Nephron progenitor cell (in vitro differentiated cells): ENCODE data around the gene ANKRD18B.
"Not testable (repeated sequence)": the region's sequence is repeated elsewhere in the genome, so short reads cannot be mapped to it uniquely, and the experiment has no call there.

Experiments
- DNase-seq: peaks from one replicate; pipeline ENCODE4 v3.0.0; 2021
- H3K27ac Mint-ChIP-seq: 2 replicates; pipeline ENCODE4 v1.8.0; 2021; ENCODE audit warnings: mild to moderate bottlenecking, moderate library complexity, mixed read lengths
- H3K27me3 Mint-ChIP-seq: 2 replicates; pipeline ENCODE4 v1.8.0; 2021; ENCODE audit warnings: mild to moderate bottlenecking, low read depth, mixed read lengths; ENCODE audit not compliant: poor library complexity
- H3K36me3 Mint-ChIP-seq: 2 replicates; pipeline ENCODE4 v1.8.0; 2021; ENCODE audit warnings: low read depth, mixed read lengths
- H3K4me1 Mint-ChIP-seq: 2 replicates; pipeline ENCODE4 v1.8.0; 2021; ENCODE audit warnings: mixed read lengths
- H3K4me3 Mint-ChIP-seq: 2 replicates; pipeline ENCODE4 v1.8.0; 2021; ENCODE audit warnings: mild to moderate bottlenecking, moderate library complexity, mixed read lengths
- H3K9me3 Mint-ChIP-seq: 2 replicates; pipeline ENCODE4 v1.8.0; 2021; ENCODE audit warnings: mild to moderate bottlenecking, moderate library complexity, mixed read lengths

The ANKRD18B gene

DNA sequence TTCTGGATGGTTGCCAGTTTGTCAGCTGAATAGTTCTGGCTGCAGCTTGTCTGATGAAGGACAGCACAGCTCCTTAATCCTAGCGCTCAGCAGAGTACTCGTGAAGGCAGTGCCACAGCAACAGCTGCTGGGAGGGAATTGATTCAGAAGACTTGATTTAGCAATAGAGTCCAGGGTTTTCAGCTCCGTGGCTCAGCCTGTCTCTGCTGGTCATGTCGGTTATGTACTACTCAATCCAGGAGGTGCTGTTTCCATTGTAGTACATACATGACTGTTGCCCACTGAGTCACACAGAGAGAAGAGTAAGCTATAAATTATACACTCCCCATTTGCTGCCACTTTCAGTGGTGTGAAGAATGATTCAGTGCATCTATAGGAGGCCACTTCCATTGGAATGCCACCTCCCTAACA lies 28.3 kb downstream of the ANKRD18B start:
- H3K4me1 Mint-ChIP-seq, DNase-seq, H3K9me3 Mint-ChIP-seq, H3K4me3 Mint-ChIP-seq, H3K27me3 Mint-ChIP-seq, H3K27ac Mint-ChIP-seq: not testable (repeated sequence)
- peaks cover 27% of the 10 kb centered on the region for H3K36me3 Mint-ChIP-seq

DNA sequence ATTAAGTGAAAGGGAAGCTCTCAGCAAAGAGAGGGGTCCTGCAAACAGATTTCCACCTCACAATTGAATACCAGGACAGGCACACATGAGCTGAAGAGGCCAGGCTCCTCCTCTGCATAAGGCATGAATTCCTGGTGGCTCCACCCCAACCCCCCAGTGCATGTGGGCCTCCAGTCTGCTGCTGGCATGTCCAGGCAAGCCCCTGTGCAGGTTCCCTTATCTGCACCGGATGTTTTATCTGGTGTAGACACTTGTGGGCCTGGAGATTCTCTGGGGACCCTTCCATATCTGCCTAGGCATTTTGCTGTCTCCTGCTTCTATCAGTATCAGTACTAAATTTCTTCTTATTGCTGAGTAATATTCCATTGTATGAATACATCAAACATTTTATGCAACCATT lies 36.2 kb downstream of the ANKRD18B start:
- H3K36me3 Mint-ChIP-seq, result peaks cover 10% of the 10 kb centered on the region
- not testable (repeated sequence) for H3K4me1 Mint-ChIP-seq, DNase-seq, H3K4me3 Mint-ChIP-seq, H3K27ac Mint-ChIP-seq, H3K9me3 Mint-ChIP-seq, H3K27me3 Mint-ChIP-seq

DNA sequence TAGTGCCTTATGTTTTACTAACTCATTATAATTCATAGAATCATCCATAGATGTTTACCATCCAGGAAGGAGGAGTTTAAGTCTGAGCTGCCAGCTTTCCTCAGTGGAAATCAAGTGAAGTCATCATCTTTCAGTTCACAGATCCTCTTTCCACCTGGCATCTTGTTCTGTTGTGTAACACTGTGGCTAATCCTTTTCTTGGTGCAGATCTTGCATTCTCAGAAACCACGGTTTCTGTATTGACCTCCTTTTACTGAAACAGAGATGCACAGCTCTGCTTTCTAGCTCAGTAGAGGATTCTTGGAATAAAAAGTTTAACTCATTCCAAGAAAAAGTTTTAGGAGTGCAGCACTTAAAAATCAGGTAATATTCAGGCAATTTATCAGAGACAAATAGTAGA lies 38.1 kb downstream of the ANKRD18B start:
- peaks cover 10% of the 10 kb centered on the region for H3K36me3 Mint-ChIP-seq
- not testable (repeated sequence) for DNase-seq, H3K4me3 Mint-ChIP-seq, H3K27me3 Mint-ChIP-seq, H3K9me3 Mint-ChIP-seq, H3K27ac Mint-ChIP-seq, H3K4me1 Mint-ChIP-seq

DNA sequence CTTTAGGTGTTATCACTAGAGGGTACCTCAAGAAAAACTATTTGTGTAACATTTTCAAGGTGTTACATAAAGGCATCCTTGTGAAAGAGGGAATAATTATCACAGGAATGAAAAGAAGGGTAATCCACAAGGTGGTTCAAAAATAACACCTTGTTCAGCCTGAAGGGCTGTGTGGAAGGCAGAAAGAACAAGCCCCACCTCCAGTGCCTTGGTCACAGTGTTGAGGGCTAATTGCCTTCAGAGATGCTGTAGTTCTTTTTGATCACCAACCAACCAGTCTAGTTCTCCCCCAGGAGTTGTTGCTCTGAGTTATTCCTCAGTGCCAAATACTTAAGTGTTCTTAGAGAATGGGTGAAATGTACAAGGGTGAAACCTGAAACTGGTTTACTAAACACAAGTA lies 43.7 kb downstream of the ANKRD18B start:
- H3K4me1 Mint-ChIP-seq, H3K27me3 Mint-ChIP-seq, H3K9me3 Mint-ChIP-seq, DNase-seq, H3K4me3 Mint-ChIP-seq, H3K27ac Mint-ChIP-seq: not testable (repeated sequence)
- H3K36me3 Mint-ChIP-seq, result peaks cover 16% of the 10 kb centered on the region

DNA sequence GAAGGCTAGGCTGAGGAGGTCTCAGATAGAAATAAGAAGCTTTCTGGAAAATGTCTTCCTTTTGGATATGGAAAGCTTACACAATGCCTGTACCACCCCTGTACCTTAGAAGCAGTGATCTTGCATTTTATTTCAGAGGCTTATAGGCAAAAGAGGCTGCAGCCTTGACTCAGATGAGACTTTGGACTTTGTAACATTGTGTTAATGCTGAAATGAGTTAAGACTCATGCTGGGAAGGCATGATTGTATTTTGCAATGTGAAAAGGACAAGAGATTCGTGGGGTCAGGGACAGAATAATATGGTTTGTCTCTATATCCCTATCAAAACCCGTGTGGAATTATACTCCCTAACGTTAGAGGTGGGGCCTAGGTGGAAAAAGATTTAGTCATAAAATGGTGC lies 53.7 kb downstream of the ANKRD18B start:
- not testable (repeated sequence) for H3K27me3 Mint-ChIP-seq, H3K36me3 Mint-ChIP-seq, H3K9me3 Mint-ChIP-seq, H3K27ac Mint-ChIP-seq, H3K4me3 Mint-ChIP-seq, DNase-seq, H3K4me1 Mint-ChIP-seq

DNA sequence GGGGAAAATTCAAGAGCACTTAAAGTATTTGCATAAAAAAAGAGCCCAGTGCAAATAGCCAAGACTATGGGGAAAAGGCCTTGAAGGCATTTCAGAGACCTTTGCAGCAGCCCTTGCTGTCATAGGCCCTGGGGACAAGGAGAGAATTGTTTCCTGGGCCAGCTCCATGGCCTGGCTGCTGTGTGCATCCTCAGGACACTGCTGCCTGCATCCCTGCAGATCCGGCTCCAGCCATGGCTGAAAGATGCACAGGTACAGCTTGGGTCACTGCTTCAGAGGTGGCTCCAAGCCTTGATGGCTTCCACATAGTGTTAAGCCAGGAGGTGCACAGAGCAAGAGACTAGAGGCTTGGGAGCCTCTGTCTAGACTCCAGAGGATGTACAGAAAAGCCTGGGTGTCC lies 55.9 kb downstream of the ANKRD18B start:
- not testable (repeated sequence) for H3K27me3 Mint-ChIP-seq, DNase-seq, H3K4me3 Mint-ChIP-seq, H3K36me3 Mint-ChIP-seq, H3K4me1 Mint-ChIP-seq, H3K27ac Mint-ChIP-seq, H3K9me3 Mint-ChIP-seq

DNA sequence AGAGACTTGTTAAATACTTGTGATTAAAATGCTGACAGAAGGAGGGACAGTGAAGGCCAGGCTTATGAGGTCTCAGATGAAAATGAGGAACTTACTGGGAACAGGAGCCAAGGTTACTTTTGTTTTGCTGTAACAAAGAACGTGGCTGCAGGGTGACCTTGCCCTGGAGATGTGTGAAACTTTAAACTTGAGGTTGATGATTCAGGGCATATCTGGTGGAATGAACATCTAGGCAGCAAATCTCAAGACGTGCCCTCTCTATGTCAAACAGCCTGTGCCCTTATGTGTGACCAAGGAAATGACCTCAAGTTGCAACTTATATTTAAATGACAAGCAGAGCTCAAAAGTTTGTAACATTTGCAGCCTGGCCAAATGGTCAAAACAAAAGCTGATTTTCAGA lies 58.6 kb downstream of the ANKRD18B start:
- not testable (repeated sequence) for DNase-seq, H3K36me3 Mint-ChIP-seq, H3K27ac Mint-ChIP-seq, H3K27me3 Mint-ChIP-seq, H3K4me3 Mint-ChIP-seq, H3K9me3 Mint-ChIP-seq, H3K4me1 Mint-ChIP-seq

DNA sequence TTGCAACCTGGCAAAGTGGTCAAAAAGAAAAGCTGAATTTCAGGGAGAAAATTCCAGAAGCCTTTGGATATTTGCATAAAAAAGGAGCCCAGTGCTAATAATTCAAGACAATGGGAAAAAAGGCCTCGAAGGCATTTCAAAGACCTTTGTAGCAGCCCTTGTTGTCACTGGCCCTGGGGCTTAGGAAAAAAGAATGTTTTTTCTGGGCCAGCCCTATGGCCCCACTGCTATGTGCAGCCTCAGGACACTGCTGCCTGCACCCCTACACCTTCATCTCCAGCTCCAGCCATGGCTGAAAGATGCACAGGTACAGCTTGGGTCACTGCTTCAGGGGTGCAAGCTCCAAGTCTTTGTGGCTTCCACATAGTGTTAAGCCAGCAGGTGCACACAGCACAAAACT lies 62.1 kb downstream of the ANKRD18B start:
- not testable (repeated sequence) for H3K4me1 Mint-ChIP-seq, H3K36me3 Mint-ChIP-seq, H3K27ac Mint-ChIP-seq, H3K9me3 Mint-ChIP-seq, H3K27me3 Mint-ChIP-seq, H3K4me3 Mint-ChIP-seq, DNase-seq

DNA sequence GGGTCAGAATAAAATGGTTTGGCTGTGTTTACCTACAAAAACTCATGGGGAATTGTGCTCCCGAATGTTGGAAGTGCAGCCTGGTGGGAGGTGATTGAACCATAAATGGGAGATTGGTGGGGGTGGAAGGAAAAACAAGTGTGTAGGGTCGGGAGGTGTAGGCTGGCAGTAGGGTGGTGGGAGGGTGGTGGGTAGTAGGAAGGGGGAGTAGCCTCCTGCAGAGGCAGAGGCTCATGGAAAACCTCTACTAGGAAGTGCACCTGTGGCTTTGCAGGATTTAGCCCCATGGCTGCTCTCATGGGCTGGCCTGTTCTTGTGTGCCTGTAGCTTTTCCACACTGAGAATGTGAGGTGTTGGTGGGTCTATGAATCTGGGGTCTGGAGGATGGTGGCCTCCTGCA lies 63.7 kb downstream of the ANKRD18B start:
- not testable (repeated sequence) for H3K27ac Mint-ChIP-seq, DNase-seq, H3K4me3 Mint-ChIP-seq, H3K4me1 Mint-ChIP-seq, H3K9me3 Mint-ChIP-seq, H3K36me3 Mint-ChIP-seq, H3K27me3 Mint-ChIP-seq

DNA sequence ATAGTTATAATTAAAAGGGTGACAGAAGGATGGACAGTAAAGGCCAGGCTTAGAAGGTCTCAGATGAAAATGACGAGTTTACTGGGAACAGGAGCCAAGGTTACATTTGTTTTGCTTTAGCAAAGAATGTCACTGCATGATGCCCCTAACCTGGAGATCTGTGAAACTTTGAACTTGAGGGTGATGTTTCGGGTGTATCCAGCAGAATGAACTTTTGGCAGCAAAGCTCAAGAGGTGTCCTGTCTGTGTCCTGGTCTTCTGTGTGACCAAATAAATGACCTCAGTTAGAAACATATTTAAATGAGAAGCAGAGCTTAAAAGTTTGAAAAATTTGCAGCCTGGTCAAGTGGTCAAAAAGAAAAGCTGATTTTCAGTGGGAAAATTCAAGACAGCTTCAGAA lies 64.8 kb downstream of the ANKRD18B start:
- not testable (repeated sequence) for H3K27me3 Mint-ChIP-seq, H3K4me3 Mint-ChIP-seq, H3K27ac Mint-ChIP-seq, DNase-seq, H3K36me3 Mint-ChIP-seq, H3K9me3 Mint-ChIP-seq, H3K4me1 Mint-ChIP-seq

DNA sequence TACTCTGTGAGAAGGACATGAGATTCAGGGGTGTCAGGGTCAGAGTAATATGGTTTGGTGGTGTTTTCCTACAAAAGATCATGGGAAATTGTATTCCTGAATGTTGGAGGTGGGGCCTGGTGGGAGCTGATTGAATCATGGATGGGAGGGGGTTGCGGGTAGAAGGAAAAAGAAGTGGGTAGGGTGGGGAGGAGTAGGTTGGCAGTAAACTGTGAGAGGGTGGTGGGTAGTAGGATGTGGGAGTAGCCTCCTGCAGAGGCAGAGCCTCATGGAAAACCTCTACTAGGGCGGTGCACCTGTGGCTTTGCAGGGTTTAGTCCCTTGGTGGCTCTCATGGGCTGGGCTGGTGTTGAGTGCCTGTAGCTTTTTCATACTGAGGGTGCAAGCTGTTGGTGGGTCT lies 66.8 kb downstream of the ANKRD18B start:
- not testable (repeated sequence) for H3K27ac Mint-ChIP-seq, H3K36me3 Mint-ChIP-seq, H3K4me1 Mint-ChIP-seq, H3K27me3 Mint-ChIP-seq, H3K4me3 Mint-ChIP-seq, DNase-seq, H3K9me3 Mint-ChIP-seq

DNA sequence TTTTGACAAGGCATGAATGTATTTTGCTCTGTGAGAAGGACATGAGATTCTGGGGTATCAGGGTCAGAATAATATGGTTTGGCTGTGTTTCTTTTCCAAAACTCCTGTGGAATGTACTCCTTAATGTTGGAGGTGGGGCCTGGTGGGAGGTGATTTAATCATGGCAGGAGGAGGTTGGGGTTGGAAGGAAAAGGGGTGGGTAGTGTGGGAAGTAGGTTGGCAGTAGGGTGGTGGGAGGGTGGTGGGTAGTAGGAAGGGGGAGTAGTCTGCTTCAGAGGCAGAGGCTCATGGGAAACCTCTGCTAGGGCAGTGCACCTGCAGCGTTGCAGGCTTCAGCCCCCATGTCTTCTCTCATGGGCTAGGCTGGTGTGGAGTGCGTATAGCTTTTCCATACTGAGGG lies 72.9 kb downstream of the ANKRD18B start:
- DNase-seq, H3K27me3 Mint-ChIP-seq: not testable (repeated sequence)

DNA sequence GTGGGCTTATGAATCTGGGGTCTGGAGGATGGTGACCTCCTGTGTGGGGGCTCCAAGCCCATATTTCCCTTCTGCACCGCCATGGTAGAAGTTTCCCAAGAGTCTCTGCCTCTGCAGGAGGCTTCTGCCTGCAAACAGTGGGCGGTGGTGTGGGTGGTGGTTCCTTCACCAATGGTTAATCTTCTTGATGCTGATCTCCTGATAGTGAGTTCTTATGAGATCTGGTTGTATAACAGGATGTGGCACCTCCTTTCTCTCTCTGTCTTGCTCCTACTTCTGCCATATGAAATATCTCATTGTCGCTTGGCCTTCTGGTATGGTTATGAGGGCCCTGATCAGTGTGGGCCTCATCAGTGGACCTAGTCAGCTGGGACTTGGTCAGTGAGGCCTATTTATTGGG lies 73.3 kb downstream of the ANKRD18B start:
- not testable (repeated sequence) for H3K4me3 Mint-ChIP-seq, H3K27ac Mint-ChIP-seq, H3K4me1 Mint-ChIP-seq, DNase-seq, H3K27me3 Mint-ChIP-seq
- peaks cover 13% of the 10 kb centered on the region for H3K9me3 Mint-ChIP-seq
- peaks cover 15% of the 10 kb centered on the region for H3K36me3 Mint-ChIP-seq

More for the DNA sequence above, 72.9 kb downstream of the ANKRD18B start:
- H3K4me3 Mint-ChIP-seq, H3K4me1 Mint-ChIP-seq, H3K27ac Mint-ChIP-seq: not testable (repeated sequence)
- Mint-ChIP-seq H3K36me3 (peaks cover 12% of the 10 kb centered on the region), H3K9me3 (peaks cover 12% of the 10 kb centered on the region)

DNA sequence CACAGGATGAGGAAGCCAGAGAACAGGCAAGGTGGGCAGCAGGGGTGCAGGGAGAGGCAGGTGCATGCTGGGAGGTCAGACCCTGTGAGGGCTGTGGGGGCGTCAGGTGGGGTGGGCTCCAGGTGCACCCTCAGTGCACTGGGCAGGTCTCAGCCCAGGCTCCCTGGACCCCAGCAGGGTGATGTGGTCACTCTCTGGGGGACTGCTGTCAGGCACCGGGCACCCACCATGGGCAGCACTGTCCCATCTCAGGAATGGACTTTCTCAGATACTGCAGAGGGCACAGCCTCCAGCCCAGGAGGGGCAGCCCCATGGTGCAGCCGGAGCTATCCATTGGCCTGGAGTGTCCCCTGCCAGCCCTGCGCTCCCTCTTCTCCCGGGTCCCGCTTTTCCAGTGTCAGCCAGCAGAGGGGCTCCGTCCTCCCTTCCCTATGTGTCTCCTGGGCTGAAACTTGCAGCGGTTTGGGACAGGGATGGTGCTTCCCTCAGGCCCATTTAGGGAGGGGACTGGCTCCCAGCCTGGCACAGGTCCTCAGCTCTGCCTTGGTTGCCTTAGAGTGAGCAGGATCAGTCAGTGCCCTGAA lies 74.8 kb downstream of the ANKRD18B start:
- not testable (repeated sequence) for H3K27me3 Mint-ChIP-seq, DNase-seq, H3K4me3 Mint-ChIP-seq, H3K27ac Mint-ChIP-seq, H3K4me1 Mint-ChIP-seq
- H3K36me3 Mint-ChIP-seq, result peaks cover 15% of the 10 kb centered on the region
- H3K9me3 Mint-ChIP-seq, result peaks cover 13% of the 10 kb centered on the region

DNA sequence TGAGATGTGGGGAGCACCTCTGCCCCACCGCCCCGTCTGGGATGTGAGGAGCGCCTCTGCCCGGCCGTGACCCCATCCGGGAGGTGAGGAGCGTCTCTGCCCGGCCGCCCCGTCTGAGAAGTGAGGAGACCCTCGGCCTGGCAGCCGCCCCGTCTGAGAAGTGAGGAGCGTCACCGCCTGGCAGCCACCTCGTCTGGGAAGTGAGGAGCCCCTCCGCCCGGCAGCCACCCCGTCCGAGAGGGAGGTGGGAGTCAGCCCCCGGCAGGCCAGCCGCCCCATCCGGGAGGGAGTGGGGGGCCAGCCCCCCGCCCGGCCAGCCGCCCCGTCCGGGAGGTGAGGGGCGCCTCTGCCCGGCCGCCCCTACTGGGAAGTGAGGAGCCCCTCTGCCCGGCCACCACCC lies 76.9 kb downstream of the ANKRD18B start:
- not testable (repeated sequence) for H3K27ac Mint-ChIP-seq, H3K4me3 Mint-ChIP-seq, DNase-seq, H3K27me3 Mint-ChIP-seq, H3K4me1 Mint-ChIP-seq
- peaks cover 15% of the 10 kb centered on the region for H3K36me3 Mint-ChIP-seq
- peaks cover 13% of the 10 kb centered on the region for H3K9me3 Mint-ChIP-seq

DNA sequence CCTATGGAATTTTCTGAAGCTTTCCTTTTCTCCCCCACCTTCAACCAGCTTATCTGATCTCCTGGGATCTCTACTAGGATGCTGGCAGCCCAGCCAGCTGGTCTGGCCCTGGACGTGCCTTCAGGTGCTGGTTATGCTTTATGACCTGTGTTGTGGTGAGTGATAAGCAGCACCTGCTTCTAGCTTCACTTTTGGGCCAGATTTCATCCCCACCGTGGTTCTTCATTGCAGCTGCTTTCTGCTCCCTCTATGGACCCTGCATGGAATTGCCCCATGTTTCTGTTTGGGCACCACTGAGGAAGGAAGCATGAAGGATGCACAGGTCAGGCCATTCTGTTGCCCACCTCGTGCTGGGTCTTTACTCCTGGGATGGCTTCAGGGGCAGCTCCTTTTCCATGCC lies 80.2 kb downstream of the ANKRD18B start:
- not testable (repeated sequence) for H3K4me1 Mint-ChIP-seq, H3K27ac Mint-ChIP-seq, DNase-seq, H3K9me3 Mint-ChIP-seq, H3K4me3 Mint-ChIP-seq, H3K36me3 Mint-ChIP-seq, H3K27me3 Mint-ChIP-seq
